Body of pancreas (tissue), 4 donors: Measurements from ENCODE around the gene IP6K3.

Experiments
- CTCF ChIP-seq, 7 experiments: fragments of 450-650 bp in 4 of 7; fragments of 200-600 bp in 3 of 7; sonication (generic) in 3 of 7; IDR thresholded peaks; one replicate each; pipeline ENCODE4 v1.5.1; 2016 to 2019; ENCODE audit warnings: antibody characterized with exemption in 7 of 7
- POLR2A ChIP-seq, 3 donors: fragments of 450-650 bp; IDR thresholded peaks; one replicate each; pipeline ENCODE4 v1.6.1; 2016; ENCODE audit warnings: antibody characterized with exemption in 3 of 3, mild to moderate bottlenecking in 2 of 3

GRCh38 chr6:33732817-33733708 lies 13.6 kb downstream of the IP6K3 start:
- TF ChIP-seq CTCF (IDR thresholded peaks at IDR 0.05), result no peak
- TF ChIP-seq POLR2A (IDR thresholded peaks at IDR 0.05), result no peak
